ENCODE measurements around the gene ATRNL1.

The ATRNL1 gene

DNA sequence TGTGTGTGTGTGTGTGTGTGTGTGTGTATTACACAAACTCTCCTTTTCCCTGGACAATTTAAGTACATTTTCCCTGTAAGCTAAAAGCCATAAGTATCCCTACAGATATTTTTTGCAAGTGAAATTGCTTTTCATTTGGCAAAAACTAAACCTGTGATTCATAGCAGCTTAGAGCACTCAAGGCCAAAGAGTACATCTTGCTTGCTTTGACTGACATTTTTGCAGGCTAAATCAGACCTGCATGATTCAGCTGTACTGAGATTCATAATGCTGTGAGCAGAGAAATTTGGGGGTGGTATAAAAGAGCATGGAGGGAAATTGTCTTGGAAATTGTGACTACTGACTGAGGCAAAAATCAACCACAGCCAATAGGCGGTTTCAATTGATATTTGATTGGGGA lies 679.4 kb downstream of the ATRNL1 start:
- TF ChIP-seq ZNF274 (IDR thresholded peaks at IDR 0.05; ENCODE audit: low read depth, low read length) (no peak), YY1 (IDR thresholded peaks at IDR 0.05; ENCODE audit: insufficient read depth, insufficient read length) (no peak), SUZ12 (IDR thresholded peaks at IDR 0.05; ENCODE audit: extremely low read depth, insufficient read depth, insufficient read length) (no peak)
- Histone ChIP-seq H3K4me3 (ENCODE audit: insufficient read length, low read depth) (no peak overlapping the region), H3K4me1 (ENCODE audit: insufficient read depth, insufficient read length) (no peaks in the 10 kb centered on the region), H3K27me3 (ENCODE audit: insufficient read depth, insufficient read length) (no peaks in the 10 kb centered on the region), H3K36me3 (ENCODE audit: insufficient read depth, insufficient read length, low read length) (no peaks in the 10 kb centered on the region), H3K9me3 (ENCODE audit: insufficient read depth, low read length) (no peaks in the 10 kb centered on the region), H3K9ac (ENCODE audit: insufficient read length, low read depth) (no peak overlapping the region)
- DNase-seq (ENCODE audit: low read depth, low spot score): no peak

GRCh38 chr10:115773832-115774231 lies 680.7 kb downstream of the ATRNL1 start:
- no peaks in the 10 kb centered on the region for H3K36me3 ChIP-seq (ENCODE audit: insufficient read depth, insufficient read length, low read length)
- TF ChIP-seq SUZ12 (IDR thresholded peaks at IDR 0.05; ENCODE audit: extremely low read depth, insufficient read depth, insufficient read length) (no peak), ZNF274 (IDR thresholded peaks at IDR 0.05; ENCODE audit: low read depth, low read length) (no peak)
- no peaks in the 10 kb centered on the region for H3K27me3 ChIP-seq (ENCODE audit: insufficient read depth, insufficient read length)
- no peak for DNase-seq (ENCODE audit: low read depth, low spot score)
- H3K9me3 ChIP-seq (ENCODE audit: insufficient read depth, low read length): no peaks in the 10 kb centered on the region
- H3K4me1 ChIP-seq (ENCODE audit: insufficient read depth, insufficient read length): no peaks in the 10 kb centered on the region
- H3K9ac ChIP-seq (ENCODE audit: insufficient read length, low read depth): no peak overlapping the region
- H3K4me3 ChIP-seq (ENCODE audit: insufficient read length, low read depth): no peak overlapping the region

- no peaks in the 10 kb centered on the region for H3K9me3 ChIP-seq (ENCODE audit: insufficient read depth, low read length)
- no peak for DNase-seq (ENCODE audit: low read depth, low spot score)
- TF ChIP-seq SUZ12 (IDR thresholded peaks at IDR 0.05; ENCODE audit: extremely low read depth, insufficient read depth, insufficient read length) (no peak), YY1 (IDR thresholded peaks at IDR 0.05; ENCODE audit: insufficient read depth, insufficient read length) (no peak), ZNF274 (IDR thresholded peaks at IDR 0.05; ENCODE audit: low read depth, low read length) (no peak)
These were observed 681.6 kb downstream of the ATRNL1 start for GRCh38 chr10:115774721-115775120.

GRCh38 chr10:115777646-115778045 lies 684.5 kb downstream of the ATRNL1 start:
- no peak overlapping the region for H3K4me3 ChIP-seq (ENCODE audit: insufficient read length, low read depth)
- DNase-seq (ENCODE audit: low read depth, low spot score): no peak
- H3K9ac ChIP-seq (ENCODE audit: insufficient read length, low read depth): no peak overlapping the region
- no peaks in the 10 kb centered on the region for H3K27me3 ChIP-seq (ENCODE audit: insufficient read depth, insufficient read length)
- no peak for TF ChIP-seq YY1 (IDR thresholded peaks at IDR 0.05; ENCODE audit: insufficient read depth, insufficient read length)
- no peak for TF ChIP-seq SUZ12 (IDR thresholded peaks at IDR 0.05; ENCODE audit: extremely low read depth, insufficient read depth, insufficient read length)
- H3K9me3 ChIP-seq (ENCODE audit: insufficient read depth, low read length): no peaks in the 10 kb centered on the region
- no peaks in the 10 kb centered on the region for H3K36me3 ChIP-seq (ENCODE audit: insufficient read depth, insufficient read length, low read length)
- no peaks in the 10 kb centered on the region for H3K4me1 ChIP-seq (ENCODE audit: insufficient read depth, insufficient read length)

More at GRCh38 chr10:115774721-115775120, 681.6 kb downstream of the ATRNL1 start:
- H3K9ac ChIP-seq (ENCODE audit: insufficient read length, low read depth): no peak overlapping the region
- no peaks in the 10 kb centered on the region for H3K27me3 ChIP-seq (ENCODE audit: insufficient read depth, insufficient read length)
- H3K4me3 ChIP-seq (ENCODE audit: insufficient read length, low read depth): no peak overlapping the region
- no peaks in the 10 kb centered on the region for H3K4me1 ChIP-seq (ENCODE audit: insufficient read depth, insufficient read length)
- no peaks in the 10 kb centered on the region for H3K36me3 ChIP-seq (ENCODE audit: insufficient read depth, insufficient read length, low read length)

DNA sequence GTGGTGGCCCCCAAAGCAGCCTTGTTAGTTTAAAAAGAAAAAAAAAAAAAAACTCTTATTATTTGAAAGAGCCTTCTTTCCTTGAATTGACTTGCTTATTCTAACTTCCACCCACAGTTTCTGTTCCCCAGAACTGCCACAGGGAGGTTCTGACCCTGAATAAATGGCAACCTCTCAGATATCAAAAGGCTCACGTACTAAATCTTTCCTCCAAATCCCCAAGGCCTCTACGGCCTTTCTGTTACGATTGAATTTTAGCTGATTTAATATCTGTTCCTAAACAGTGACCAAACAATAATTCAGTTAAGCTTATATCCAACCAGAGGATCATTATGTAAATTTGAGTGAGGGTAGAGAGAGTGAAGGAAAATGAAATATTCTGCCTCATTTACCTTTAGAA lies 697.1 kb downstream of the ATRNL1 start:
- TF ChIP-seq ZNF274 (IDR thresholded peaks at IDR 0.05; ENCODE audit: low read depth, low read length): no peak
- TF ChIP-seq YY1 (IDR thresholded peaks at IDR 0.05; ENCODE audit: insufficient read depth, insufficient read length): no peak
- no peak for TF ChIP-seq SUZ12 (IDR thresholded peaks at IDR 0.05; ENCODE audit: extremely low read depth, insufficient read depth, insufficient read length)
- Histone ChIP-seq H3K9ac (ENCODE audit: insufficient read length, low read depth) (no peak overlapping the region), H3K36me3 (ENCODE audit: insufficient read depth, insufficient read length, low read length) (no peaks in the 10 kb centered on the region)

DNA sequence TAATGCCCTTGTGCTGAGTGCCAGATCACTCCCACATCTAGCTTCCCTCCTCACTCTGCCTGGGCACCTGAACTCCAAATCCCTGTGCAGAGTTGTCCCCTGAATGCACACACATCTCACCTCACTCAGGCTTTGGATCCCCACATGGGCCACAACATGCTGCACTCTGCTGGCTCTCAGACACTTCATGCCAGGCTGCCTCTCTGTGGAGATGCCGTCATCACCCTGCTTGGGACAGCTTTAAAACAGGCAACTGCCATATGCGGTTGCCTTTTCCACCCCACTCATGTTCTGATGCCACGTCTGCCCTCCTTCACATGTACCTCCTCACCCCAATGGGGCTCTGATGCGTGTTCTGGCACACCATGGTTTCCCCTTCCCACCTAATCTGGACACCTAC lies 702.8 kb downstream of the ATRNL1 start:
- no peak for DNase-seq (ENCODE audit: low read depth, low spot score)
- H3K36me3 ChIP-seq (ENCODE audit: insufficient read depth, insufficient read length, low read length): no peaks in the 10 kb centered on the region
- TF ChIP-seq SUZ12 (IDR thresholded peaks at IDR 0.05; ENCODE audit: extremely low read depth, insufficient read depth, insufficient read length): no peak
- H3K4me1 ChIP-seq (ENCODE audit: insufficient read depth, insufficient read length): no peaks in the 10 kb centered on the region
- H3K9me3 ChIP-seq (ENCODE audit: insufficient read depth, low read length): no peaks in the 10 kb centered on the region
- no peak overlapping the region for H3K9ac ChIP-seq (ENCODE audit: insufficient read length, low read depth)
- H3K4me3 ChIP-seq (ENCODE audit: insufficient read length, low read depth): no peak overlapping the region
- H3K27me3 ChIP-seq (ENCODE audit: insufficient read depth, insufficient read length): no peaks in the 10 kb centered on the region

More for the DNA sequence above, 697.1 kb downstream of the ATRNL1 start:
- no peak for DNase-seq (ENCODE audit: low read depth, low spot score)
- Histone ChIP-seq H3K4me1 (ENCODE audit: insufficient read depth, insufficient read length) (no peaks in the 10 kb centered on the region), H3K9me3 (ENCODE audit: insufficient read depth, low read length) (no peaks in the 10 kb centered on the region), H3K4me3 (ENCODE audit: insufficient read length, low read depth) (no peak overlapping the region), H3K27me3 (ENCODE audit: insufficient read depth, insufficient read length) (no peaks in the 10 kb centered on the region)

- no peak for TF ChIP-seq YY1 (IDR thresholded peaks at IDR 0.05; ENCODE audit: insufficient read depth, insufficient read length)
- TF ChIP-seq SUZ12 (IDR thresholded peaks at IDR 0.05; ENCODE audit: extremely low read depth, insufficient read depth, insufficient read length): no peak
- no peak for TF ChIP-seq ZNF274 (IDR thresholded peaks at IDR 0.05; ENCODE audit: low read depth, low read length)
- Histone ChIP-seq H3K27me3 (ENCODE audit: insufficient read depth, insufficient read length) (no peaks in the 10 kb centered on the region), H3K36me3 (ENCODE audit: insufficient read depth, insufficient read length, low read length) (no peaks in the 10 kb centered on the region)
These were observed 708.3 kb downstream of the ATRNL1 start for GRCh38 chr10:115801457-115801856.

DNA sequence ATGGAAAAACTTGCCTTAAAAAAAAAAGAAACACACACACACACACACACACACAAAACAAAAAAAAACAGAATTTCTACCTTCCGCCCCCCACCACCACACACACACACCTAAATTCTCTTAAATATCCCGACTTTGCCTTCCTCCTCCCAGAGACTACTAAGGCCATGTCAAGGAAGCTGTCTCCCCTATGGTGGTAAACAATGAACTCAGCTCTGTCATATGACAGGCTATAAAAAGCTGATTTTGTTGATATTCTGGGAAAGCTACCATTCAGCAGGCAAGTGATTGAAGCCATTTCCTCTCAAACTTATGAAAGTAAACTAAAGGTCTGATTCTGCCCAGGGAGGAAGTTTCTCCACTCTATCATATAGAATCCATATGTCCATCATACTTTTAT lies 708.8 kb downstream of the ATRNL1 start:
- no peak overlapping the region for H3K4me3 ChIP-seq (ENCODE audit: insufficient read length, low read depth)
- H3K9ac ChIP-seq (ENCODE audit: insufficient read length, low read depth): no peak overlapping the region
- no peak for DNase-seq (ENCODE audit: low read depth, low spot score)
- H3K36me3 ChIP-seq (ENCODE audit: insufficient read depth, insufficient read length, low read length): no peaks in the 10 kb centered on the region
- no peaks in the 10 kb centered on the region for H3K4me1 ChIP-seq (ENCODE audit: insufficient read depth, insufficient read length)
- TF ChIP-seq SUZ12 (IDR thresholded peaks at IDR 0.05; ENCODE audit: extremely low read depth, insufficient read depth, insufficient read length) (no peak), ZNF274 (IDR thresholded peaks at IDR 0.05; ENCODE audit: low read depth, low read length) (no peak)
- H3K27me3 ChIP-seq (ENCODE audit: insufficient read depth, insufficient read length): no peaks in the 10 kb centered on the region
- H3K9me3 ChIP-seq (ENCODE audit: insufficient read depth, low read length): no peaks in the 10 kb centered on the region

More at GRCh38 chr10:115801457-115801856, 708.3 kb downstream of the ATRNL1 start:
- Histone ChIP-seq H3K4me3 (ENCODE audit: insufficient read length, low read depth) (no peak overlapping the region), H3K4me1 (ENCODE audit: insufficient read depth, insufficient read length) (no peaks in the 10 kb centered on the region), H3K9ac (ENCODE audit: insufficient read length, low read depth) (no peak overlapping the region), H3K9me3 (ENCODE audit: insufficient read depth, low read length) (no peaks in the 10 kb centered on the region)
- no peak for DNase-seq (ENCODE audit: low read depth, low spot score)

Data from NT2/D1 (cell line).